Stimulated activated CD8-positive, alpha-beta memory T cell treated with anti-CD3 and anti-CD28 coated beads, Interleukin-2, amount 100 ng/mL, for 48 hours (primary cell): ENCODE measurements around the gene PMPCA.

Experiments
- DNase-seq, 2 donors: peaks; one replicate each; pipeline ENCODE4 v3.0.0-alpha.2; 2020; ENCODE audit warnings: low read depth in 2 of 2

PMPCA gene

GRCh38 chr9:136436055-136436634, 25.7 kb downstream of the PMPCA start:
- DNase-seq: no peak

- no peak for DNase-seq
Observed at GRCh38 chr9:136437430-136437829, 27.0 kb downstream of the PMPCA start.

GRCh38 chr9:136437839-136438547, 27.5 kb downstream of the PMPCA start:
- no peak for DNase-seq

- DNase-seq: peak; percentile 44 to 45
Observed at GRCh38 chr9:136438548-136439480, 28.4 kb downstream of the PMPCA start.

GRCh38 chr9:136439481-136440408, 29.3 kb downstream of the PMPCA start, which contains the start of gene INPP5E:
TSS of gene INPP5E (minus strand) at chr9:136439845. CDS start at chr9:136439419, 426 bp downstream.
- DNase-seq: peak; percentile 76 to 78

DNA sequence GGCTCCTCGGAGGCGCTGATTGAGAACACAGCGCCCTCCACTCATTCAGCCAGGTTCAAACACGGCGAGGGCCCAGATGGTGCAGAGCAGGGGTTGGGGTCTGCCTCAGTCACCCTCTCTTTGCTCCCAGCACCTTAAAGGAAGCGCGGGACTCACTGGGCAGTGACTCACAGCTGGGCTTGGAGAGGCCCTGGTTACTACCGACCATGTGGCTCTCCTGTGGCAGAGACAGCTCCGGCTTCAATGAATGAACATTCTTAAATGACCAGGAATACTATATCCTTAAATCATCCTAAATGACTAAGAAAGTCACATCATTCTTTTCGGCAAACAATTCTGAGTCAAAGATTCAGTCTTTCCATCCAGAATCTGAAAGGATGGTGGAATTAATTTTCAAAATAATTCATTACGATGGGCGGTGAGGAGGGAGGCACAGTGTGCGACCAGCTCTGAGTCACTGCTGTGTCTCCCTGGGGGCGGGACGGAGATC, 30.8 kb downstream of the PMPCA start:
- no peak for DNase-seq

- DNase-seq: no peak
Observed at GRCh38 chr9:136441681-136442245, 31.3 kb downstream of the PMPCA start.

DNA sequence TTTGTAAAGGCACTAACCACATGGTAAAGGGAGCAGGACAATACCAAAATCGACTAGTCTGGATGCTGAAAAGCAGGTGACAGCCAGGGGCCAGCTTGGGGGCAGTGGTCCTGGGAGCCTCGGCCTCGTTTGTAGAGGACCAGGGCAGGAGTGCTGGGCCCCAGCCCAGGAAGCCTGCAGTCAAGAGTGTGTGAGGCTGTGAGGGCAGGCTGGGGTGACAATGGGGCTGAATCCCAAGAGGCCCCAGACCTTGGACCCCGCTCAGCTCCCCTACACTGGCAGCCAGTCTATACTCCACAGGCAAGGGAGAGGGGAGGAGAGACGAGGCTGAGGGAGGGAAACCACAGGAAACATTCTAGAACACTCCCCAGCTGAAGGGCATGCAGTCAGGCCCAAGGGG, 31.8 kb downstream of the PMPCA start:
- DNase-seq: no peak

- DNase-seq: no peak
Observed at GRCh38 chr9:136443087-136443486, 32.6 kb downstream of the PMPCA start.

- no peak for DNase-seq
Observed at GRCh38 chr9:136443687-136444086, 33.2 kb downstream of the PMPCA start.

DNA sequence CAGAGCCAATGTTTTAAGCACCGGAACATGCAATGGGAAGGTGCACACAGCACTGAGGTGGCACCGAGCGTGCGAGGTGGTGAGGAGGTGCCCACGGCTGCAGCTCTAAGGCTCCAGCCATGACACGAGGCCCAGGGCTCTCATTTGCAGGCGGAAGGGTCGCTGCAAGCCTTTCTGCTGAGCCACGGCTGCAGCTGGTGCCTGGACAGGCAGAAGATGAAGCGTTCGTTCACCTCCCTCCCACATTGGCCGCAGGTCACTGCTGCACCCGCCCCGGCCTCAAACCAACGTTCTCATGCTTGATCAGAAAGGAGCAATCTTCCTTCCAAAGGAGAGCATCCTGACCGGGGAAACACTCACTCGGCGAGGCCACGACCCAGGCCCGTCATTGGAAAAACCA, 33.6 kb downstream of the PMPCA start:
- DNase-seq: no peak

DNA sequence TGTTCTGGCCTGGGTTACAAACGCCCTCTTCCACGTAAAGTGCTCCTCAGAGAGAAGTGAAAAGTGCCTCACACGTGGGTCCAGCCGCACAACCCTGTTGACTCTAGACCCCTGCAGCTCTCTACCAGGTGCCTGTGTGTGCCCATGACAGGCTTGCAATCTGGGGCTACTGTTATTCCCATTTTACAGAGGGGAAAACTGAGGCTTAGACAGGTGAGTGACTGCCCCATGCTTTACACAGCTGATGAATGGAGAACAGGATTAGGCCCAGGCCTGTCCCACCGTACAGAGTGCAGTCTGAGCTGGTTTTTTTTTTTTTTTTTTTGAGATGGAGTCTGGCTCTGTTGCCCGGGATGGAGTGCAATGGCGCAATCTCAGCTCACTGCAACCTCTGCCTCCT, 35.3 kb downstream of the PMPCA start:
- no peak for DNase-seq

- DNase-seq: no peak
Observed at GRCh38 chr9:136447173-136447778, 36.8 kb downstream of the PMPCA start.

- no peak for DNase-seq
Observed at GRCh38 chr9:136448655-136449054, 38.2 kb downstream of the PMPCA start.

- DNase-seq: no peak
Observed at GRCh38 chr9:136451221-136451877, 40.9 kb downstream of the PMPCA start.

- DNase-seq: no peak
Observed at GRCh38 chr9:136453326-136453725, 42.9 kb downstream of the PMPCA start.

DNA sequence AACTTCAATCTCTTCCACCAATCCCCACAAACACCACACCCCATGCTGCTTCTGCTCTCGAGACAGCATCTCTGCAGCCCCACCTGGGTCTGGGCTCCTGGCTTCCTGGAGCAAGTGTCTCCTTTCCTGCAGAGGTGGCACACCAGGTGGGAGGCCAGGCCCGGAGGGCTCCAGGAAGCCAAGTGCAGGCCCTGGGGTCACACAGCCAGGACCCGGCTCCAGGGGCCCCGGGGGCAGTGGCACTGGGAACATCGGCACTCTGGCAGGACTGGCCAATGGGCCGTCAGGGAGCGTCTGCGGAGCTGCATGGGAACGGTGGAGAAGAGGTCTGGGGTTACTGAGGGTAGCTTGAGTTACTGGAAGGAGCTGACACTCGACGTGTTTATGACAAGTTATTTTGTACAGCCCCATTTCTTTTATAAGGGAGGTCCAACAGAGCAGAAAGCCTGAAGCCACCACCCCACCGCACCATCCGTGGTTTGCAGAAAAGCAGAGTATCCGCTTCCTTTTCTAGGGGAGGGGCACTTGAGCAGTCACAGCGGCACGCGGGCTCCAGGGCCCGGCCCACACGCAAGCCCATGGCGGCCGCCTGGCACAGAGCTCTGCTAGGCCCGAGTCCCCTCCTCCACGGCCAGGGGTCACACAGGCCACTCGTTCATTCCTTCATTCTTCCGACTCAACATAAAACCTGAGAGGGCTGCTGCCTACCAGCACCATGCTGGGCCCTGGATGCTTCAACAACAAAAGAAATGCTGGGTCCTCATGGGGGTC, 43.8 kb downstream of the PMPCA start:
- no peak for DNase-seq

DNA sequence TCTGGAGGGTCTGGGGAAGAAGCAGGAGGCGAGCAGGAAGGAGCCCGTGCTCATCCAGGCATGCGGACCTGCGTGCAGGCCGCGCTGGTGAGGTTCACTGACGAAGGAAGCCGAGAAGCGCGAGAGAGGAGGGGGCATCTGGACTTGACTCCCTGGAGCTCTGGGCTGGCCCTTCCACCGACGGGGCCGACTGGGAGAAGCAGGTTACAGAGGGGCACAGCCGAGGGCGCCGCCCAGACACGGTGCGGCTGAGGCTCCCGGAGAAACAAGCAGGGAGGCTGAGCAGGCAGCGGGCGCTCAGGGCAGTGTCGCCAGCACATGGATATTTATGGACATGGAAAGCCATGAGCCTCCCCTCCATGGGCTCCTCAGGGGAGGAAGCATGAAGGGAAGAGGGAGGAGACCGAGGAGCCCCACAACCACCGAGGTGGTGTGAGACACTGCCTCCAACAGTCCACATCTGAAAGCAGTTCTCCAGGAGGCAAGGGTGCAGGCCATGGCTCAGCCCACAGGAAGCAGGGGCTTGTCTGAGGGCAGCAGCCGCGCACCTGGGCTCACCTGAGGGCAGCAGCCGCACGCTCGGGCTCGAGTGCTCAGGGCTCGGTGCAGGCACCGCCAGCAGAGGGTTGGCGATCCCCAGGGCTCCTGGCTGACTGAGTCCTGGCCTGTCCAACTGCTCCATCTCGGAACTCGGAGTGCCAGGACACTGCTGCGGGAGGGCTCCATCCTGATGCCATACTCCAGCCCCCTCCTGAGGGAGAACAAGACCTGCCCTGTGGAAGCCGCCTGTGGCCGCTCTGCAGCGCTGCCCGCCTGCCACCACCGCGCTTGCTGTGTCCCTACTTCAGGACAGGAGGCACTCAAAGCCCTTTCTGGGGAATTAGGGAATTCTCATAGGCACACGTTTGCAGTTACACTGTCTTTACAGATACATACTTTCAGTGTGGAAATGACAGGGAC, 44.9 kb downstream of the PMPCA start:
- DNase-seq: no peak
